Cardiac fibroblast (primary cell): ENCODE data around the gene SPOCK2.

Source experiments
- DNase-seq, 2 donors: peaks; one replicate each; pipeline versions ENCODE4 v3.0.0 to v3.0.0-alpha.2; 2010; ENCODE audit warnings: low read depth in 2 of 2
- H3K4me3 ChIP-seq, 2 donors: replicated peaks in 1 of 2; 1 replicate in 1 of 2; 2 replicates in 1 of 2; pipeline ENCODE4 v1.5.1; 2011; ENCODE audit warnings: low read depth in 2 of 2, low read length in 2 of 2, mild to moderate bottlenecking in 2 of 2, moderate library complexity in 1 of 2
- CTCF ChIP-seq: IDR thresholded peaks from one replicate; pipeline ENCODE4 v1.5.1; 2011; ENCODE audit warnings: low read depth, mild to moderate bottlenecking, low read length, inconsistent platforms

Gene SPOCK2

DNA sequence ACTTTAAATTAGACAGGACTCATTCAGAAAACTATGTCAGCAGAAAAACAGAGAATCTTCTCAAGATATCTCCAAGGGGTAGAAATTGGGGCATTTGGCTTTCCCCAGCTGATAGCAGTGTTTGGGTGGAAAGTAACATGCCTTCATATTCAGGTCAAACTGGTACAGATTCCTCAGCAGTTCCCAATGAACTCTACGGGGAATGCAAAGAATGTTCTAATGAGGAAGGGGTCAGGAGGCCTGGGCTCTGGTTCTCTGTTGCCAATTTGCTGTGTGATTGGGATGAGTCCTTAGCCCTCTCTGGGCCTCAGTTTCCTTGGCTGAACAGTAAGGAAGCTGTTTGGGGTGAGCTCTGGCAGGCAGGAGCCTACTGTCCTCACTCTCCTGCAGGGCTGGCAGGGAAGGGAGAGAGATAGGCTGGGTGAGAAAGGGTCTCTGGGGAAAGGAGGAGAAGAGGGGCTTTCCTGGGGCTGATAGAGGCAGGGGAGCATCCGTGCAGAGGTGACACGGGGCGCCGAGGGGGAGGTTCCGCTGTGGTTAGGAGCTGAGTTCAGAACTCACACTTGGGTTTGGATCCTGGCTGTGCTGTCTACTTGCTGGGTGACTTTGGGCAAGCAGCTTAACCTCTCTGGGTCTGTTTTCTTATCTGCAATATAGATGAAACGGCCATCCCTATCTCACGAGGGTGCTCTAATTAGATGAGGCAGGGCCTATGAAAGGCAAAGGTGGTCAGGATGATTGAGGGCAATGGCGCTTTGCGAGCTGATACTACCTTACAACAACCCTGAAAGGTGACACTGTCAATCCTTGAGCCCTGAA lies 45.1 kb downstream of the SPOCK2 start:
- peak in 1 of 2 donors; percentile 37 for DNase-seq
- no peak for TF ChIP-seq CTCF
- H3K4me3 ChIP-seq: no peak overlapping the region

GRCh38 chr10:72041491-72041890 lies 46.9 kb downstream of the SPOCK2 start:
- DNase-seq: no peak
- TF ChIP-seq CTCF: no peak
- no peak overlapping the region for H3K4me3 ChIP-seq

- no peak for DNase-seq
- no peak for TF ChIP-seq CTCF
- H3K4me3 ChIP-seq: no peak overlapping the region
Observed at GRCh38 chr10:72039377-72039776, 49.0 kb downstream of the SPOCK2 start.

DNA sequence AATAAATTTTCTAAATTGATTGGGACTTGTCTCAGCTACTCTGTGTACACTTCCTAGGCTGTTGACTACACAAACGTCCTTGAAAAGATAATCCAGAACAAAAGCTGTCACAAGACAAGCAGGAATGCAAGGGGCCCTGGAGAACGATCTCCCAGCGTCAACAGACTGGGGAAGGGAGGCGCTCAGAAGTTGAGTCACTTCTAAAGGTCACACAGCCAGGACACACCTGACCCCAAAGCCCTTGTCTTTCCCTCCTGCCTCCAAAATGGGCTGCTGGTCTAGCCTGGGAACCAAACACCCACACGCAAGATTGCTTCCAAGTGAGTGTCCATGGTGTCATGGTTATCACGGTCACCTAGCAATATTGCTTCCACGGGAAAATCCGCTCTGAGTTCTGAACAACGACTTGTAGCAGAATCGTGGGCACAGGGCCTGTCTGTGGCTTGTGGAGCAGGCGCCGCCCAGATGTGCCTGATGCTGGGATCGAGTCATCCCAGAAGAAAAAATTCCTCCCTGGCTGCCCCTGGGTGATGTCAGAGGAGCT lies 49.8 kb downstream of the SPOCK2 start:
- no peak overlapping the region for H3K4me3 ChIP-seq
- DNase-seq: peak in 1 of 2 donors; percentile 23
- TF ChIP-seq CTCF: no peak

DNA sequence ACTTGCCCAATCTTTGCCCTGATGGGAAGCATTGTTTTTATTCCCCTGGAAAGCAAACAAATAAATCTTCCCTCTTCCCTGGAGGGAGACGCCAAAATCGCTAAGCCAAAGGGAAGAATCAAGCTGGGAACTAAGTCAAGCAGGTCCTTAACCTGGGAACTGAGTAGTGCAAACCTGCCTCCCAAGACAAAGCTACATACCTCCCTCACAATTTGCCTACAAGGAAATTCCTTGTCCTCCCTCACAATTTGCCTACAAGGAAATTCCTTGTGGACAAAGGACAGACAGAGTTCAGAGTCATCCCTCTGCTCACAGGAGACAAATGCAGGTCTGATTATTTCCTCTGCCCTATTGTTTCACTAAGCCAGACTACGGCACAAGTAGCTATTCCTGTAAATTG lies 50.5 kb downstream of the SPOCK2 start:
- DNase-seq: no peak
- no peak for TF ChIP-seq CTCF
- H3K4me3 ChIP-seq: no peak overlapping the region

GRCh38 chr10:72037266-72037665 lies 51.1 kb downstream of the SPOCK2 start:
- no peak for TF ChIP-seq CTCF
- H3K4me3 ChIP-seq: no peak overlapping the region
- no peak for DNase-seq
